Measurements from ENCODE around the gene F2RL1.

DNA sequence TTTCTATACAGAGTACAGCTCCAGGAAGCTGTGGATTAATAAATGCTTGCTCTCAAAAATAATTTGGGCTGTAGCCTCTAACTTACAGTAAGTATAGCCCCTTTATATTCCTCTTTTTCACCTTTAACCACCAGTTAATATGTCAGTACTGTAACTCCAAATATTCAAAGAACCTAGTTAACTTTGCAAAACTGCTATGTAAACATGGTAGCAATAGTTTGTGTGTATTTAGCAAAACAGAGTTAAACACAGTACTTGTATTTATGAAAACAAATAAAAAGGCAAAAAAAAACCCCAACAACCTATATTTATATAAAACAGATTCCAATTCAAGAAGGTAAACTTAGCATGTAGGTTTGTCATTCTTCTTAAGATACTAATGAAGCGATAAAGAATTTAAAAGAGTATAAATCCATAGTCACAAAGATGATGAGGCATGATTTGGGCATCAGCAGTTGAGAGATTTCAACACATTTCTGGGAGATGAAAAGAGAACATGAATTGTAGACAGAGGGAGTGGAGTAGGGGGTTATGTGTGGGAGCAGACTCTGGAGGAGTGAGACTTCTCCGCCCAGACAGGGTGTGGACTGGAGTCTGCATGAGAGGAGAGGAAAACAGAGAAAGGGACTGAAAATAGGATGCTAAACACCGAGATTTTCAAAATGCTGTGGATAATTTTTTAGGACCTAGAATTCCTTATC, 47.0 kb upstream of the F2RL1 start:
- no peak for TF ChIP-seq POLR2A (IDR thresholded peaks at IDR 0.05; ENCODE audit: low read length)
- no peak for TF ChIP-seq GATA1 (IDR thresholded peaks at IDR 0.05; ENCODE audit: low read depth, low read length)
